HuH-7 (cell line): ENCODE measurements around the gene GPD1.

ENCODE experiments used
- DNase-seq: peaks from one replicate; pipeline ENCODE4 v3.0.0; 2011; ENCODE audit warnings: low spot score

GPD1 gene

DNA sequence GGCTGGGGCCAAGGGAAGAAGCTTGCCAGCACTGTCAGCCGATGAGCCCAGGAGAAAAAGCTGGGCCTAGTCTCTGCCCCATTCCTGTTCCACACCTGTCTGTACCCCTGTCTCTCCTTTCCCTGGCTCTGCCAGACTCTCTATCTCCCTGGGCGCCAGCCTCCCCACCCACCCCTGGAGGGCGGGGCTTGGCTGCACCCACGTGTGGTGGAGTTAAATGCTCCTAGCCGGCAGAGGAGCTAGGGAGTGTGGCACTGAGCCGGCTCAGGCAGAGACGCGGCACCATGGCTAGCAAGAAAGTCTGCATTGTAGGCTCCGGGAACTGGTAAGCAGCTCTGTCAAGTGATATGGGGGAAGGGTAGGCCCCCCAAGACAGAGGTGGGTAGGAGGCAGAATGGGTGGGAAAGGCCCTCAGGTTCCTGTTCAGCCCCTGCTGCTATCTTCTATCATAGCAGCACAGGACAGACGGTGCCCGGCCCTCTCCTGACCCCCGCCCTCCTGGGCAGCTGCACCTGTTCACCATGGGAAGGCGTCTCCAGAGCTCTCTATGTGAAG, at the start of gene GPD1:
Gene GPD1 (plus strand): TSS at position 242 of the 555 bp plus-strand sequence. CDS start 43 bp downstream, at position 285.
- DNase-seq = no peak

GRCh38 chr12:50055831-50056638, 47.8 kb upstream of the GPD1 start:
- DNase-seq = peak; percentile 87

- DNase-seq = no peak
These were observed 47.2 kb upstream of the GPD1 start for GRCh38 chr12:50056639-50056976.

- peak; percentile 88 for DNase-seq
These were observed 46.6 kb upstream of the GPD1 start, which contains the start of gene ASIC1 for GRCh38 chr12:50057000-50057841. TSS of gene ASIC1 (plus strand) at chr12:50057596. CDS start at chr12:50058767, 1,171 bp downstream.

DNA sequence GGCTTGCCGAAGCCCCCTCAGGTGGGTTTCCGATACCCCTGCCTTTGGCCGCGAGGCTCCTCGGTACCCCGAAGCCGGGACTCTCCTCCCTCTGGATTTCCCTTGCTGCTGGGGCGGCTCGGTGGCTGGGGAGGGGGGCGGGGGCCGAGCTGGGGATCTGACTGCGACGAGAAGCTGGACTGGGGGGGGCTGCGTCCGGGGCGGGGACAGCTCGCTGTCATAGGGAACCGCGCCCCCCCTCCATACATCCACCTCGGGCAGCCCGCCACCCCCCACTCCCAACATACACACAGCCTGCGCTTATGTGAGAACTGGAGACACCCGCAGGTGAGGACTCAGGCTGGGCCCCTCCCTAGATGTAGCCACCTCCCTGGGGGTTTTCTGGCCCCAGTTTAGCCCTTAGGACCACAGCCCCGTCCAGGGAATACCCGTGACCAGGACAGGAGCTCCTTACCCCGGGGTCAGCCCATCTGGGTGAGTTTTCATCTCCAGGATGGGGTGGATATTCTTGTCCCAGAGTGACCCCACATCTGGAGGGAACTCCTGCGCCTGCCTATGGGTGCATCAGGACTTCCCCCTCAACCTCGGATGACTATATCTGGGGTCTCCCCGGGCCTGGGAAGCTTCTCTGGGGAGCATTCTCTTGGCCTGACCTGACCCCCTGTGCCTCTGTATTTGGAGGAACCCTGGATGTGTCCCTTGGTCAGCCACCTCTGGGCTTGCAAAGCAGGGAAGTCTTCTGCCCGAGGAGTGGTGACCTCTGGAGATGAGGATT, 45.7 kb upstream of the GPD1 start:
- no peak for DNase-seq

- DNase-seq = no peak
These were observed 45.0 kb upstream of the GPD1 start for GRCh38 chr12:50058743-50059312.

DNA sequence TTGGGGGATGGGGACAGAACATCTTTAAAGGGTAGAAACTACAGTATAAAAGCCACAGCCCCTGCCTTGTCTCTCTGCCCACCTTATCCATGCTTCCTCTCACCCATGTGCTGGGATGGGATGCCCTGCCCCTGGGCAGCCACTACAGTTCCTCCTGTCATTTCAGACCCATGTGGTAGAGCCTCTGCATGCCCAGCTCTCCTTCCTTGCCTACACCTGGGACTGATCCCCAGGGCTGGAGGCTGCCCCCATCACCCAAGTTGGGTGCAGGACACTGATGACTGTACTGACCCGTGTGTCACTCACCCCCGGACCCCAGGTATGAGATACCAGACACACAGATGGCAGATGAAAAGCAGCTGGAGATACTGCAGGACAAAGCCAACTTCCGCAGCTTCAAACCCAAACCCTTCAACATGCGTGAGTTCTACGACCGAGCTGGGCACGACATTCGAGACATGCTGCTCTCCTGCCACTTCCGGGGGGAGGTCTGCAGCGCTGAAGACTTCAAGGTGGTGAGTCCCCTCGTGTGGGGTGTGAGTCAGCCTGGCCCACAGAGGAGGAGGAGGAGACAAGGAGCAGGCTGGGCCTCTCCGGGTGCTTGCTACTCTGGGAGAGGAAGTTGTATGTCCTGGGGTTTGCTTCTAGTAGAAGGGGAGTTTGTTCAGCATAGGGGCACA, 44.2 kb upstream of the GPD1 start:
- no peak for DNase-seq

DNA sequence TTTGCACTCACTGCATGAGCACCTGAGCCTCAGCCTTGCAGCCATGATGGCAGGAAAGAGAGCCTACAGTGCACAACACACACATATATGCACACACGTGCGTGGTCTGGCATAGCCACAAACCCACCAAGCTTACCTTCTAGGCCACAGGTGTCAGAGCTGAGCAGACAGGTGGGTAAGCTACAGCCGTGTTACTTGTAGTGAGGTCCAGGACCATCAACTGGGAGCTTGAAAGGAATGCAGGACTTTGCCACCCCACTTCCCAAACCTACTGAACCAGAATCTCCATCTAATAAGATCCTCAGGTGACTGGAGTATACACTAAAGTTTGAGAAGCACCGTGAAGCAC, 43.7 kb upstream of the GPD1 start:
- DNase-seq = no peak

DNA sequence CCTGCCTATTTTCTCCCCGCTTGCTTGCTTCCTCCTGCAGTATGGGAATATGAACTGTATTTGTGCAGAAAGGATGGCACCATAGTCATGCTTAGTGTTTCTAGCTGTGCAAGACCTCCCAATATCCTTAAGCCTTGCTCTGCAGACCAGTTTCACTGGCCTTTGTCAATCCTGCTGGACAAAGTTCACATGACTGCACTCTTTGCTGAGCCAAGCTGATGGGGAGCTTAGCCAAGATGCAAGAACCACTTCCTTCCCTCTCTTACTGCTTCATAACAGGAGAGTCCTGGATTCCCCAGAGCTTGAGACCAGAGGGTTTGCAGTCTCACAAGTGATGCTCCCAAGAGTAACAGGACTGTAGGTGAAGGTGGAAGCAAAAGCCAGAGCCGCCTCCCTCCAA, 42.6 kb upstream of the GPD1 start:
- no peak for DNase-seq

DNA sequence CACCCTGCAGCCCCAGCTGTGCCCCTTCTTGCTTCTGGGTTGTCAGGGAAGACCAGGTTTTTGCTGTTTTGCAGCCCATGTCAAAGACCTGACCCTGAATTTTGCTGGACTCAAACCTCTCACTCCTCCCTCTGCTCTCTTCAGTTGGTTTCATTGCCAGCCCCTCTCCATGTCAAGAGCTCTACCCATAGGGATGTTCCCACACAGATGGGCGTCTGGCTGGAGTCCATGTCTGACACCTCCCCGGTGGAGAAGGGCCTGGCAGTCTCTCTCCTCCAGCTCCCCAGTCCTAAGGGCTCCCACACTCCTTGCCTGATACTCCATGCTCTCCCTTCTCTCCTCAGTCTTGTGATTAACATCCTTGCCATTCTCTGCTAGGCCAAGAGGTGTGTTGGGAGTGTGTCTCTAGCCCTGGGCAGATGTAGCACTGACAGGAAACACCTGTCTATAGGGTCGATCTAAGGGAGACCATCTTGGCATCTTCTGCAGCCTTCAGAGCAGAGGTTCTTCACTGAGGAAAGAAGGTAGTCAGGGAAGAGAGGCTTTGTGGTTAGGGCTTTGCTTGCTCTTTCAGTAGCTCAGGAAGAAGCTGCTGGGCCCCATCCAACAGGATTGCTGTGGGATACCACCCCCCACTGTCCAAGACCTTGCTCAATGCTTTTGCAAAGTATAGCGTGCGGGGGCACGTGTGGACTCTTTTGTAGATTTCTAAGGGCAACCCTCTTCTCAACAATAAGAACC, 41.7 kb upstream of the GPD1 start:
- DNase-seq = no peak

DNA sequence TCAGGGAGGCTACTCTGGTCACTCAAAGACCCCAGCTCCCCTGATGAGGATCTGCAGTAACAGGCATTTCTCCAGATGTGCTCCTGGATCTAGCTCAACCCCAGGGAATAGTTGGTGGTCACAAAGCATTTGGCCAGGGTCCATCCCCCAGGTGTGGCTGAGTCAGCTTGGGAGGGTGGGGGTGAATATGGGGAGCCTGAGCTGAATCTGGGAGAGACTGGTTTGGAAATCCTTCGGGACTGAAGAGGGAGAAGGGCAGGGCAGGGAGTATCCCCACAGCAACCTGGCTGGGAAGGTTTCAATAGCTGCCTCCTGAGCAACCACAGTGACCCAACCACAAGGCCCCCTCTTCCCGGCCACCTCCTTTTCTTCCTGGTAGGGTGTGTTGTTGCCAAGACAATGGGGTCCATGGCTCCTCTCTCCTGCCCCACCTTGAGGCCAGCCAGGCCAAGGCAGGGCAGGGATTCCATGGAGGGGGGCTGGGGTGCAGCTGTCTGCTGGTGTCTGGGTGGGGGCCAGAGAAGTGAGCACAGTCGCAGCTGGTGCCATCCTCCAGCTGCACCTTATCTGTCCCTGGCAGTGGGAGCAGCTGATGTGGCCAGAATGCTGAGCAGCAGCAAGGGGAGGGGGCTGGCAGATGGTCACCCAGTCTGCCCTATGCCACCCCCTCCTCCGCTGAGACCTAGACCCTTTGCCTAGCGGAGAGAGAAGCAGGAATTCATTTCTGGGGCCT, 40.9 kb upstream of the GPD1 start:
- no peak for DNase-seq

- DNase-seq = no peak
These were observed 38.0 kb upstream of the GPD1 start for GRCh38 chr12:50065726-50066310.

GRCh38 chr12:50066402-50066801, 37.4 kb upstream of the GPD1 start:
- no peak for DNase-seq

- DNase-seq = no peak
These were observed 34.7 kb upstream of the GPD1 start for GRCh38 chr12:50069069-50069468.

- no peak for DNase-seq
These were observed 34.3 kb upstream of the GPD1 start for GRCh38 chr12:50069539-50069938.

GRCh38 chr12:50070314-50071060, 33.3 kb upstream of the GPD1 start:
- DNase-seq = peak; percentile 85

GRCh38 chr12:50072198-50072907, 31.5 kb upstream of the GPD1 start:
- no peak for DNase-seq

DNA sequence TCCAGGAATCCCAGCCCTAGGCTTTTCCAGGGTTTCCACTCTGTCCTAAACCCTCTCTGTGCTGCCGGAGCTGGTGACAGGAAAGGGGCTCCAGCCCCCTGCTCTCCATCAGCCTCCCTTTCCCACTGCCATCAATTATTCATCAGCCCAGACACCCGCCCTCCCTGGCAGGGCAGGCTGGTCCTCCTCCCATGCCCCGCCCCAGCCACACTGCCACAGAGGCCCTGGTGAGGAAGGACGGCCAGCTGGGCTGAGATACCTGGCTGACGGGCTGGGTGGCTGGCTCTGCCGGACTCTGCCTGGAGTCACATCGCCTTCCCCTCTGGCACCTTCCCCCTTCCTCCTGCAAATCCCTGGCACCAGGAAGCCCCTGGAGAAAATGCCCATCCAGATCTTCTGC, 30.6 kb upstream of the GPD1 start:
- DNase-seq = no peak
